WTC11 (cell line): ENCODE results near the gene MRNIP. TPM values are rescaled to one million over a fixed set of nuclear protein-coding genes. Genes with fewer than 3 reads are reported as not detected.

ENCODE experiments used
- CREB1 ChIP-seq: sonication (generic); formaldehyde crosslinking; IDR thresholded peaks from 2 replicates; pipeline ENCODE4 v1.8.0; 2023; ENCODE audit warnings: mild to moderate bottlenecking, missing genetic modification reagents
- E2F5 ChIP-seq: sonication (generic); formaldehyde crosslinking; IDR thresholded peaks from 2 replicates; pipeline ENCODE4 v1.8.1; 2022; ENCODE audit warnings: mild to moderate bottlenecking, moderate library complexity, missing genetic modification reagents
- ESRRA ChIP-seq: sonication (generic); formaldehyde crosslinking; IDR thresholded peaks from 2 replicates; pipeline ENCODE4 v1.8.1; 2022; ENCODE audit warnings: mild to moderate bottlenecking, missing genetic modification reagents, borderline replicate concordance
- FOXJ3 ChIP-seq: sonication (generic); formaldehyde crosslinking; IDR thresholded peaks from 2 replicates; pipeline ENCODE4 v1.9.0; 2021; ENCODE audit warnings: missing genetic modification reagents, mild to moderate bottlenecking, borderline replicate concordance
- IRF1 ChIP-seq: sonication (generic); formaldehyde crosslinking; IDR thresholded peaks from 2 replicates; pipeline ENCODE4 v1.8.0; 2023; ENCODE audit warnings: missing genetic modification reagents
- JAZF1 ChIP-seq: fragments of 250-450 bp; sonication (Bioruptor Pico); IDR thresholded peaks from 2 replicates; pipeline ENCODE4 v1.9.0; 2021; ENCODE audit warnings: moderate library complexity, mild to moderate bottlenecking, inconsistent platforms
- MYBL2 ChIP-seq: sonication (generic); formaldehyde crosslinking; IDR thresholded peaks from 2 replicates; pipeline ENCODE4 v1.8.1; 2023; ENCODE audit warnings: mild to moderate bottlenecking, moderate library complexity, missing genetic modification reagents
- NFE2L1 ChIP-seq: sonication (generic); formaldehyde crosslinking; IDR thresholded peaks from 2 replicates; pipeline ENCODE4 v1.8.1; 2023; ENCODE audit warnings: missing genetic modification reagents
- TP53 ChIP-seq: sonication (generic); formaldehyde crosslinking; IDR thresholded peaks from 2 replicates; pipeline ENCODE4 v1.8.1; 2023; ENCODE audit warnings: mild to moderate bottlenecking, missing genetic modification reagents
- ZNF121 ChIP-seq: sonication (generic); formaldehyde crosslinking; IDR thresholded peaks from 2 replicates; pipeline ENCODE4 v1.8.0; 2023; ENCODE audit warnings: missing genetic modification reagents
- ZNF317 ChIP-seq: sonication (generic); formaldehyde crosslinking; IDR thresholded peaks from 2 replicates; pipeline ENCODE4 v1.8.1; 2023; ENCODE audit warnings: low read depth, mild to moderate bottlenecking, moderate library complexity, missing genetic modification reagents, borderline replicate concordance
- ZNF416 ChIP-seq: fragments of 250-450 bp; sonication (Bioruptor Pico); IDR thresholded peaks from 2 replicates; pipeline ENCODE4 v1.9.0; 2021; ENCODE audit warnings: mild to moderate bottlenecking, inconsistent platforms
- total RNA-seq: library from RNA; stranded (reverse); gene quantifications from 3 replicates; pipeline ENCODE4 v1.2.3, GENCODE V29; 2021
- TF ChIP-seq, protein P1 (sequence below): sonication (generic); formaldehyde crosslinking; IDR thresholded peaks from 2 replicates; pipeline ENCODE4 v1.8.0; 2022; ENCODE audit warnings: missing genetic modification reagents
- TF ChIP-seq, protein P2 (sequence below): sonication (generic); formaldehyde crosslinking; IDR thresholded peaks from 2 replicates; pipeline ENCODE4 v1.8.1; 2022; ENCODE audit warnings: mild to moderate bottlenecking, missing genetic modification reagents, moderate library complexity, borderline replicate concordance
- TF ChIP-seq, protein P3 (sequence below): sonication (generic); formaldehyde crosslinking; IDR thresholded peaks from 2 replicates; pipeline ENCODE4 v1.8.1; 2022; ENCODE audit warnings: low read depth, mild to moderate bottlenecking, moderate library complexity, missing genetic modification reagents, borderline replicate concordance
- TF ChIP-seq, protein P4 (sequence below): sonication (generic); formaldehyde crosslinking; IDR thresholded peaks from 2 replicates; pipeline ENCODE4 v1.8.0; 2022; ENCODE audit warnings: mild to moderate bottlenecking, missing genetic modification reagents
- TF ChIP-seq, protein P5 (sequence below): sonication (generic); formaldehyde crosslinking; IDR thresholded peaks from 2 replicates; pipeline ENCODE4 v1.8.1; 2023; ENCODE audit warnings: mild to moderate bottlenecking, missing genetic modification reagents, moderate library complexity
- TF ChIP-seq, protein P6 (sequence below): sonication (generic); formaldehyde crosslinking; IDR thresholded peaks from 2 replicates; pipeline ENCODE4 v1.8.1; 2023; ENCODE audit warnings: mild to moderate bottlenecking, missing genetic modification reagents, moderate library complexity
- TF ChIP-seq, protein P7 (sequence below): sonication (generic); formaldehyde crosslinking; IDR thresholded peaks from 2 replicates; pipeline ENCODE4 v1.8.1; 2023; ENCODE audit warnings: mild to moderate bottlenecking, moderate library complexity, missing genetic modification reagents
- TF ChIP-seq, protein P8 (sequence below): fragments of 250-450 bp; sonication (Bioruptor Pico); IDR thresholded peaks from 2 replicates; pipeline ENCODE4 v2.1.2; 2022; ENCODE audit warnings: mild to moderate bottlenecking, moderate library complexity

Gene MRNIP
- total RNA-seq, 1 experiment from 2014 or later = 42.0 TPM

DNA sequence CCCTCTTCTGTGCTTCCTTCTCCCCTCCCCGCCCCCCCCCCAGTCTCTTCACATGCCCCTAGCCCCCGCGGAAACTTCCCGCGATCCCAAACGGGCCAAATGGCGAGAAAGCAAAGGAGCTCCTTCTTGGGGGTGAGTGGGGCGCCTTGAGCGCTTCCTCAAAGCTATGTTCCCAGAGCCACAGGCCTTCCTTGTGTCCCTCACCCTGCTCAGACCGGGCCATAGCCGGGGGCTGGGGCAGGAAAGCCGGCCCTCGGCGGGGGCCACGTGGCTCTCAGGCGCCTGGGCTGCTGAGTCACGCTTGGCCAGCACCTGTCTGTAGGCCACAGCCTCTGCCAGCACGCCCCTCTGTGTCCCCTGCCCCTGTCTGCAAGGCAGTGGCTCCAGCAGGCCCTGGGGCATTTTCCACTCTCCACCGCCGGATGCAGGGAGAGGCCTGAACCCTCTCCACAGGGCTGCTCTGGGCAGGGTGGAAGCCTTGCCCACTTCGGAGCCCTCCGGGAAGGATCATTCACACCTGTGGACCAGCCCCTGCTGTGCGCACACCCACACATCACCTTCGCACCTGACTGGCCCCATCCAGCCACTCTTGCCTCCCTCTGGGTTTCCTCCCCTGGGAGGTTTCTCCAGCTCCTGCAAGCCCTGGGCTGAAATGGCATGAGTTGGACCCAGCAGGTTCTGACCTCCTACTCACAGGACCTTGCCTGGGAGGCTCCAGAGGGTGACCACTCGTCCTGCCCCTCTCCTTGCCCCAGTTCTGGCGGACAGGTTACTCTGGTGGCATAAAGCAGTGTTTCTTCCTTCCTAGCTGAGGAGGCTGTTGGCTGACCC is 39.1 kb downstream of the MRNIP start (continued):
- TF ChIP-seq, protein P1, sequence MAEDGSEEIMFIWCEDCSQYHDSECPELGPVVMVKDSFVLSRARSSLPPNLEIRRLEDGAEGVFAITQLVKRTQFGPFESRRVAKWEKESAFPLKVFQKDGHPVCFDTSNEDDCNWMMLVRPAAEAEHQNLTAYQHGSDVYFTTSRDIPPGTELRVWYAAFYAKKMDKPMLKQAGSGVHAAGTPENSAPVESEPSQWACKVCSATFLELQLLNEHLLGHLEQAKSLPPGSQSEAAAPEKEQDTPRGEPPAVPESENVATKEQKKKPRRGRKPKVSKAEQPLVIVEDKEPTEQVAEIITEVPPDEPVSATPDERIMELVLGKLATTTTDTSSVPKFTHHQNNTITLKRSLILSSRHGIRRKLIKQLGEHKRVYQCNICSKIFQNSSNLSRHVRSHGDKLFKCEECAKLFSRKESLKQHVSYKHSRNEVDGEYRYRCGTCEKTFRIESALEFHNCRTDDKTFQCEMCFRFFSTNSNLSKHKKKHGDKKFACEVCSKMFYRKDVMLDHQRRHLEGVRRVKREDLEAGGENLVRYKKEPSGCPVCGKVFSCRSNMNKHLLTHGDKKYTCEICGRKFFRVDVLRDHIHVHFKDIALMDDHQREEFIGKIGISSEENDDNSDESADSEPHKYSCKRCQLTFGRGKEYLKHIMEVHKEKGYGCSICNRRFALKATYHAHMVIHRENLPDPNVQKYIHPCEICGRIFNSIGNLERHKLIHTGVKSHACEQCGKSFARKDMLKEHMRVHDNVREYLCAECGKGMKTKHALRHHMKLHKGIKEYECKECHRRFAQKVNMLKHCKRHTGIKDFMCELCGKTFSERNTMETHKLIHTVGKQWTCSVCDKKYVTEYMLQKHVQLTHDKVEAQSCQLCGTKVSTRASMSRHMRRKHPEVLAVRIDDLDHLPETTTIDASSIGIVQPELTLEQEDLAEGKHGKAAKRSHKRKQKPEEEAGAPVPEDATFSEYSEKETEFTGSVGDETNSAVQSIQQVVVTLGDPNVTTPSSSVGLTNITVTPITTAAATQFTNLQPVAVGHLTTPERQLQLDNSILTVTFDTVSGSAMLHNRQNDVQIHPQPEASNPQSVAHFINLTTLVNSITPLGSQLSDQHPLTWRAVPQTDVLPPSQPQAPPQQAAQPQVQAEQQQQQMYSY = no peak
- TF ChIP-seq, protein P2, sequence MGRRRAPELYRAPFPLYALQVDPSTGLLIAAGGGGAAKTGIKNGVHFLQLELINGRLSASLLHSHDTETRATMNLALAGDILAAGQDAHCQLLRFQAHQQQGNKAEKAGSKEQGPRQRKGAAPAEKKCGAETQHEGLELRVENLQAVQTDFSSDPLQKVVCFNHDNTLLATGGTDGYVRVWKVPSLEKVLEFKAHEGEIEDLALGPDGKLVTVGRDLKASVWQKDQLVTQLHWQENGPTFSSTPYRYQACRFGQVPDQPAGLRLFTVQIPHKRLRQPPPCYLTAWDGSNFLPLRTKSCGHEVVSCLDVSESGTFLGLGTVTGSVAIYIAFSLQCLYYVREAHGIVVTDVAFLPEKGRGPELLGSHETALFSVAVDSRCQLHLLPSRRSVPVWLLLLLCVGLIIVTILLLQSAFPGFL (CRISPR knock-in tag) = 0 out of 2 replicates have a peak, but pooled peaks have one; percentile 80
- TF ChIP-seq ZNF416 (CRISPR knock-in tag) = 0 out of 2 replicates have a peak, but pooled peaks have one; percentile 0
- peak; percentile 73; the same call in 1 of the 2 replicates for TF ChIP-seq IRF1
- 0 out of 2 replicates have a peak, but pooled peaks have one; percentile 19 for TF ChIP-seq ZNF317
- peak; percentile 97 for TF ChIP-seq NFE2L1 (CRISPR knock-in tag)
- TF ChIP-seq, protein P3, sequence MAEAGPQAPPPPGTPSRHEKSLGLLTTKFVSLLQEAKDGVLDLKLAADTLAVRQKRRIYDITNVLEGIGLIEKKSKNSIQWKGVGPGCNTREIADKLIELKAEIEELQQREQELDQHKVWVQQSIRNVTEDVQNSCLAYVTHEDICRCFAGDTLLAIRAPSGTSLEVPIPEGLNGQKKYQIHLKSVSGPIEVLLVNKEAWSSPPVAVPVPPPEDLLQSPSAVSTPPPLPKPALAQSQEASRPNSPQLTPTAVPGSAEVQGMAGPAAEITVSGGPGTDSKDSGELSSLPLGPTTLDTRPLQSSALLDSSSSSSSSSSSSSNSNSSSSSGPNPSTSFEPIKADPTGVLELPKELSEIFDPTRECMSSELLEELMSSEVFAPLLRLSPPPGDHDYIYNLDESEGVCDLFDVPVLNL = no peak; the same call in 1 of the 2 replicates
- 0 out of 2 replicates have a peak, but pooled peaks have one; percentile 18 for TF ChIP-seq CREB1
- 0 out of 2 replicates have a peak, but pooled peaks have one; percentile 55 for TF ChIP-seq ESRRA (CRISPR knock-in tag)
- TF ChIP-seq ZNF121 (CRISPR knock-in tag) = no peak
- no peak for TF ChIP-seq FOXJ3 (CRISPR knock-in tag)
- TF ChIP-seq TP53 (CRISPR knock-in tag) = peak; percentile 68; the same call in 1 of the 2 replicates
- TF ChIP-seq, protein P4, sequence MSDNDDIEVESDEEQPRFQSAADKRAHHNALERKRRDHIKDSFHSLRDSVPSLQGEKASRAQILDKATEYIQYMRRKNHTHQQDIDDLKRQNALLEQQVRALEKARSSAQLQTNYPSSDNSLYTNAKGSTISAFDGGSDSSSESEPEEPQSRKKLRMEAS (CRISPR knock-in tag) = peak; percentile 98
- TF ChIP-seq, protein P5, sequence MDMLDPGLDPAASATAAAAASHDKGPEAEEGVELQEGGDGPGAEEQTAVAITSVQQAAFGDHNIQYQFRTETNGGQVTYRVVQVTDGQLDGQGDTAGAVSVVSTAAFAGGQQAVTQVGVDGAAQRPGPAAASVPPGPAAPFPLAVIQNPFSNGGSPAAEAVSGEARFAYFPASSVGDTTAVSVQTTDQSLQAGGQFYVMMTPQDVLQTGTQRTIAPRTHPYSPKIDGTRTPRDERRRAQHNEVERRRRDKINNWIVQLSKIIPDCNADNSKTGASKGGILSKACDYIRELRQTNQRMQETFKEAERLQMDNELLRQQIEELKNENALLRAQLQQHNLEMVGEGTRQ (CRISPR knock-in tag) = peak; percentile 4; the same call in 1 of the 2 replicates
- peak; percentile 30; the same call in 1 of the 2 replicates for TF ChIP-seq MYBL2 (CRISPR knock-in tag)
- TF ChIP-seq, protein P6, sequence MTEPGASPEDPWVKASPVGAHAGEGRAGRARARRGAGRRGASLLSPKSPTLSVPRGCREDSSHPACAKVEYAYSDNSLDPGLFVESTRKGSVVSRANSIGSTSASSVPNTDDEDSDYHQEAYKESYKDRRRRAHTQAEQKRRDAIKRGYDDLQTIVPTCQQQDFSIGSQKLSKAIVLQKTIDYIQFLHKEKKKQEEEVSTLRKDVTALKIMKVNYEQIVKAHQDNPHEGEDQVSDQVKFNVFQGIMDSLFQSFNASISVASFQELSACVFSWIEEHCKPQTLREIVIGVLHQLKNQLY (CRISPR knock-in tag) = peak; percentile 55; the same call in 1 of the 2 replicates
- TF ChIP-seq, protein P7, sequence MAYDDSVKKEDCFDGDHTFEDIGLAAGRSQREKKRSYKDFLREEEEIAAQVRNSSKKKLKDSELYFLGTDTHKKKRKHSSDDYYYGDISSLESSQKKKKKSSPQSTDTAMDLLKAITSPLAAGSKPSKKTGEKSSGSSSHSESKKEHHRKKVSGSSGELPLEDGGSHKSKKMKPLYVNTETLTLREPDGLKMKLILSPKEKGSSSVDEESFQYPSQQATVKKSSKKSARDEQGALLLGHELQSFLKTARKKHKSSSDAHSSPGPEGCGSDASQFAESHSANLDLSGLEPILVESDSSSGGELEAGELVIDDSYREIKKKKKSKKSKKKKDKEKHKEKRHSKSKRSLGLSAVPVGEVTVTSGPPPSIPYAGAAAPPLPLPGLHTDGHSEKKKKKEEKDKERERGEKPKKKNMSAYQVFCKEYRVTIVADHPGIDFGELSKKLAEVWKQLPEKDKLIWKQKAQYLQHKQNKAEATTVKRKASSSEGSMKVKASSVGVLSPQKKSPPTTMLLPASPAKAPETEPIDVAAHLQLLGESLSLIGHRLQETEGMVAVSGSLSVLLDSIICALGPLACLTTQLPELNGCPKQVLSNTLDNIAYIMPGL (CRISPR knock-in tag) = peak; percentile 49; the same call in 1 of the 2 replicates
- TF ChIP-seq JAZF1 = no peak
- peak; percentile 19; the same call in 1 of the 2 replicates for TF ChIP-seq E2F5 (CRISPR knock-in tag)
- TF ChIP-seq, protein P8, sequence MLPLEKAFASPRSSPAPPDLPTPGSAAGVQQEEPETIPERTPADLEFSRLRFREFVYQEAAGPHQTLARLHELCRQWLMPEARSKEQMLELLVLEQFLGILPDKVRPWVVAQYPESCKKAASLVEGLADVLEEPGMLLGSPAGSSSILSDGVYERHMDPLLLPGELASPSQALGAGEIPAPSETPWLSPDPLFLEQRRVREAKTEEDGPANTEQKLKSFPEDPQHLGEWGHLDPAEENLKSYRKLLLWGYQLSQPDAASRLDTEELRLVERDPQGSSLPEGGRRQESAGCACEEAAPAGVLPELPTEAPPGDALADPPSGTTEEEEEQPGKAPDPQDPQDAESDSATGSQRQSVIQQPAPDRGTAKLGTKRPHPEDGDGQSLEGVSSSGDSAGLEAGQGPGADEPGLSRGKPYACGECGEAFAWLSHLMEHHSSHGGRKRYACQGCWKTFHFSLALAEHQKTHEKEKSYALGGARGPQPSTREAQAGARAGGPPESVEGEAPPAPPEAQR = no peak
